Measurements from ENCODE around the gene GRIK4.
A peak's percentile ranks its signal among the peaks of the same experiment; 100 is the strongest.

Gene GRIK4

GRCh38 chr11:120877746-120878365 lies 366.3 kb downstream of the GRIK4 start:
- H3K4me3 ChIP-seq (ENCODE audit: low read length): no peak overlapping the region
- TF ChIP-seq CTCF (IDR thresholded peaks at IDR 0.05; ENCODE audit: insufficient read depth, low read depth, low read length, missing control alignments): no peak
- DNase-seq (ENCODE audit: low read depth): no peak

GRCh38 chr11:120878781-120879180 lies 367.2 kb downstream of the GRIK4 start:
- H3K4me3 ChIP-seq (ENCODE audit: low read length): no peak overlapping the region
- DNase-seq (ENCODE audit: low read depth): no peak
- TF ChIP-seq CTCF (IDR thresholded peaks at IDR 0.05; ENCODE audit: insufficient read depth, low read depth, low read length, missing control alignments): no peak

- H3K4me3 ChIP-seq (ENCODE audit: low read length): no peak overlapping the region
- TF ChIP-seq CTCF (IDR thresholded peaks at IDR 0.05; ENCODE audit: insufficient read depth, low read depth, low read length, missing control alignments): no peak
- DNase-seq (ENCODE audit: low read depth): no peak
These were observed 369.1 kb downstream of the GRIK4 start for GRCh38 chr11:120880498-120881175.

- H3K4me3 ChIP-seq (ENCODE audit: low read length): no peak overlapping the region
- DNase-seq (ENCODE audit: low read depth): no peak
- TF ChIP-seq CTCF (IDR thresholded peaks at IDR 0.05; ENCODE audit: insufficient read depth, low read depth, low read length, missing control alignments): no peak
These were observed 370.0 kb downstream of the GRIK4 start for GRCh38 chr11:120881596-120881995.

- TF ChIP-seq CTCF (IDR thresholded peaks at IDR 0.05; ENCODE audit: insufficient read depth, low read depth, low read length, missing control alignments): no peak
- no peak overlapping the region for H3K4me3 ChIP-seq (ENCODE audit: low read length)
- no peak for DNase-seq (ENCODE audit: low read depth)
These were observed 370.6 kb downstream of the GRIK4 start for GRCh38 chr11:120882175-120882574.

GRCh38 chr11:120883404-120884080 lies 372.0 kb downstream of the GRIK4 start:
- TF ChIP-seq CTCF (IDR thresholded peaks at IDR 0.05; ENCODE audit: insufficient read depth, low read depth, low read length, missing control alignments): no peak
- DNase-seq (ENCODE audit: low read depth): peak; percentile 22
- no peak overlapping the region for H3K4me3 ChIP-seq (ENCODE audit: low read length)
